GM12878 (cell line): ENCODE data around the gene RAE1. TPM values are rescaled to one million over a fixed set of nuclear protein-coding genes. Genes with fewer than 3 reads are reported as not detected.

Experiments used
- ATAC-seq: fragments of 200-7000 bp; cut with Tn5 transposase; 3 replicates; pipeline ENCODE4 v1.9.1; 2020; ENCODE audit warnings: mild to moderate bottlenecking, moderate library complexity
- BruUV-seq: library from RNA; stranded (reverse); fragments of 400-500 nt; replicated peaks from 2 replicates; lab custom pipeline; 2021; lab: Mats Ljungman, UMichigan
- CTCF ChIA-PET: fragments of 300-600 bp; sonication (Branson Sonifier 250); formaldehyde crosslinking; extraction: SDS; loops from one replicate; lab custom pipeline; 2021; ENCODE audit warnings: inconsistent platforms; lab: Yijun Ruan, JAX
- POLR2A ChIA-PET: fragments of 350-600 bp; formaldehyde crosslinking; extraction: SDS; loops from one replicate; lab custom pipeline; 2021; ENCODE audit warnings: inconsistent platforms; lab: Charles Lee
- RAD21 ChIA-PET: fragments of 300-600 bp; sonication (Branson Sonifier 250); formaldehyde crosslinking; loops from one replicate; lab custom pipeline; 2023; ENCODE audit warnings: antibody characterized with exemption; ENCODE audit not compliant: unreplicated experiment; lab: Charles Lee
- SMC1A ChIA-PET: fragments of 300-600 bp; sonication (Branson Sonifier 250); formaldehyde crosslinking; loops from one replicate; lab custom pipeline; 2023; ENCODE audit not compliant: unreplicated experiment, uncharacterized antibody; lab: Charles Lee
- DNase-seq: peaks from one replicate; pipeline ENCODE4 v3.0.0-alpha.2; 2011; ENCODE audit warnings: low read depth, low spot score
- FAIRE-seq: peaks from 3 replicates; lab custom pipeline; 2011; peaks lifted over from hg19 to GRCh38; lab: Jason Lieb, UNC
- H2AFZ ChIP-seq: 2 replicates; pipeline ENCODE4 v1.6.0; 2011; ENCODE audit warnings: low read depth, low read length, control low read depth; ENCODE audit not compliant: control insufficient read depth
- H3K27ac ChIP-seq: 2 replicates; pipeline ENCODE4 v1.5.1; 2011; ENCODE audit warnings: control low read depth; ENCODE audit not compliant: control insufficient read depth, insufficient read depth
- H3K27me3 ChIP-seq, 2 experiments: replicated peaks in 1 of 2; 2 replicates each; pipeline versions ENCODE4 v1.6.0 to v1.6.1; 2011; ENCODE audit warnings: low read length in 1 of 2; ENCODE audit not compliant: control insufficient read depth in 2 of 2, insufficient read depth in 2 of 2
- H3K36me3 ChIP-seq, 2 experiments: 2 replicates each; pipeline ENCODE4 v1.5.1; 2011; ENCODE audit warnings: low read length in 1 of 2; ENCODE audit not compliant: control insufficient read depth in 2 of 2, insufficient read depth in 2 of 2
- H3K4me1 ChIP-seq: 2 replicates; pipeline ENCODE4 v1.6.1; 2011; ENCODE audit warnings: mild to moderate bottlenecking, low read length, moderate library complexity, mixed read lengths; ENCODE audit not compliant: control insufficient read depth, insufficient read depth
- H3K4me2 ChIP-seq: 2 replicates; pipeline ENCODE4 v1.6.0; 2011; ENCODE audit warnings: control low read depth; ENCODE audit not compliant: control insufficient read depth, insufficient read depth
- H3K4me3 ChIP-seq: fragments of 200-600 bp; sonication (generic); 2 replicates; pipeline ENCODE4 v1.5.1; 2016
- H3K79me2 ChIP-seq: 2 replicates; pipeline ENCODE4 v1.6.0; 2011; ENCODE audit warnings: low read length; ENCODE audit not compliant: control insufficient read depth, insufficient read depth
- H3K9ac ChIP-seq: 2 replicates; pipeline ENCODE4 v1.8.0; 2011; ENCODE audit warnings: low read length, control low read depth, mixed read lengths; ENCODE audit not compliant: control insufficient read depth, insufficient read depth
- H3K9me3 ChIP-seq: replicated peaks from 3 replicates; pipeline ENCODE4 v1.5.1; 2011; ENCODE audit warnings: mild to moderate bottlenecking, low read length; ENCODE audit not compliant: control insufficient read depth, insufficient read depth
- H4K20me1 ChIP-seq: 2 replicates; pipeline ENCODE4 v1.6.0; 2011; ENCODE audit not compliant: control insufficient read depth, insufficient read depth
- ETV6 ChIP-seq, 2 experiments: fragments of 450-650 bp in 1 of 2; IDR thresholded peaks in 1 of 2; conservative IDR thresholded peaks in 1 of 2; 2 replicates each; pipeline ENCODE4 v1.6.1; 2014; ENCODE audit warnings: antibody characterized with exemption in 1 of 2, borderline replicate concordance in 1 of 2, low read depth in 1 of 2, mild to moderate bottlenecking in 1 of 2, moderate library complexity in 1 of 2
- IKZF1 ChIP-seq: fragments of 450-650 bp; conservative IDR thresholded peaks from 2 replicates; pipeline ENCODE4 v1.6.1; 2017; ENCODE audit warnings: antibody characterized with exemption, mild to moderate bottlenecking
- RCOR1 ChIP-seq: conservative IDR thresholded peaks from 2 replicates; pipeline ENCODE4 v1.6.1; 2012; ENCODE audit warnings: low read depth, low read length, improper control_type of control experiment
- ZNF217 ChIP-seq: fragments of 450-650 bp; IDR thresholded peaks from 2 replicates; pipeline ENCODE4 v1.6.1; 2017; ENCODE audit warnings: antibody characterized with exemption, mild to moderate bottlenecking
- WGBS: methylation state at CpG from one replicate; pipeline ENCODE4 v1.1.6; 2016; ENCODE audit warnings: low lambda C conversion rate; ENCODE audit not compliant: insufficient replicate concordance, insufficient coverage; ENCODE audit errors: missing lambda C conversion rate; 5-methylcytosine and 5-hydroxymethylcytosine counted together
- in situ Hi-C: fragments of 300-500 bp; cut with MboI; formaldehyde crosslinking; loops from 9 replicates; pipeline ENCODE4 v1.14.3; 2018; ENCODE audit warnings: mixed read lengths
- intact Hi-C: fragments of 100-400 bp; cut with micrococcal nuclease; formaldehyde crosslinking; loops from one replicate; pipeline ENCODE4 v1.14.2; 2022; ENCODE audit not compliant: unreplicated experiment
- polyA plus RNA-seq, 11 experiments: library from polyadenylated mRNA; depleted of rRNA in 4 of 11; unstranded in 6 of 11; stranded (reverse) in 5 of 11; fragments of >200 nt; fragmentation: Nextera tagmentation in 4 of 11; fragmentation: Illumina TruSeq in 1 of 11; extraction: Ambion mirVana in 4 of 11; extraction: Trizol in 1 of 11; gene quantifications; 1 replicate in 1 of 11; 2 replicates in 10 of 11; pipeline versions ENCODE4 v1.2.1 to v1.2.3, GENCODE V29; 2011 to 2016; ENCODE audit warnings: inconsistent platforms in 2 of 11, missing spikeins in 2 of 11, low read depth in 1 of 11
- total RNA-seq, 4 experiments: library from RNA; depleted of rRNA in 3 of 4; stranded (reverse); fragments of >200 nt in 3 of 4; fragmentation: Illumina TruSeq in 1 of 4; extraction: Trizol in 1 of 4; gene quantifications; 2 replicates each; pipeline versions ENCODE4 v1.2.1 to v1.2.3, GENCODE V29; 2013 to 2021
- TF ChIP-seq, protein P1 (sequence below): IDR thresholded peaks from 2 replicates; pipeline ENCODE4 v1.6.1; 2011; ENCODE audit warnings: borderline replicate concordance, low read depth, mild to moderate bottlenecking, moderate library complexity, mixed read lengths, low read length; ENCODE audit not compliant: insufficient read depth; ENCODE audit errors: extremely low read length

RAE1 gene
- total and polyA plus RNA-seq, 10 of the 15 experiments (the other 5 are each of a cell fraction or from before 2014, with no cell fraction given) = 28.7 to 107 (median 49.3) TPM

GRCh38 chr20:57421253-57422220 is 70.5 kb downstream of the RAE1 start (continued):
- no peak for TF ChIP-seq RCOR1
- TF ChIP-seq IKZF1 = no peak
- TF ChIP-seq, all 136 proteins: peak for 0

- H4K20me1 ChIP-seq = no peaks in the 10 kb centered on the region
- SMC1A ChIA-PET = no interaction called here
- H3K27ac ChIP-seq = no peak overlapping the region
- POLR2A ChIA-PET = no interaction called here
- no peaks in the 10 kb centered on the region for H3K79me2 ChIP-seq
- H3K9me3 ChIP-seq = no peaks in the 10 kb centered on the region
- no peak for ATAC-seq
- no peaks in the 10 kb centered on the region; a peak in 1 of 4 replicates for H3K27me3 ChIP-seq
- no TSS peak for BruUV-seq
- H3K4me1 ChIP-seq = peaks cover 21% of the 10 kb centered on the region
- H3K4me3 ChIP-seq = no peak overlapping the region
- intact Hi-C loops = no loop called here
- in situ Hi-C loops = no loop called here
- 32% methylated on average over 7 of the region's 7 CpGs for WGBS
- TF ChIP-seq ETV6 (conservative IDR thresholded peaks at IDR 0.05 in 1 of 2, IDR thresholded peaks at IDR 0.05 in 1 of 2; ENCODE audit: borderline replicate concordance in 1 of 2, low read depth in 1 of 2) (no peak), ZNF217 (no peak)
- TF ChIP-seq, protein P1, sequence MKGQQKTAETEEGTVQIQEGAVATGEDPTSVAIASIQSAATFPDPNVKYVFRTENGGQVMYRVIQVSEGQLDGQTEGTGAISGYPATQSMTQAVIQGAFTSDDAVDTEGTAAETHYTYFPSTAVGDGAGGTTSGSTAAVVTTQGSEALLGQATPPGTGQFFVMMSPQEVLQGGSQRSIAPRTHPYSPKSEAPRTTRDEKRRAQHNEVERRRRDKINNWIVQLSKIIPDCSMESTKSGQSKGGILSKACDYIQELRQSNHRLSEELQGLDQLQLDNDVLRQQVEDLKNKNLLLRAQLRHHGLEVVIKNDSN = no peak
- RAD21 ChIA-PET = no interaction called here
- no peak for DNase-seq
- no peak overlapping the region for H3K4me2 ChIP-seq
- H3K9ac ChIP-seq = no peak overlapping the region
- FAIRE-seq = no peak
- CTCF ChIA-PET = no interaction called here
- no peak overlapping the region for H2AFZ ChIP-seq
- H3K36me3 ChIP-seq = no peaks in the 10 kb centered on the region
Observed at GRCh38 chr20:57422254-57422653, 71.2 kb downstream of the RAE1 start.
